GM23248 (cell line): Measurements from ENCODE around the gene TEX54. TPM values are rescaled to one million over a fixed set of nuclear protein-coding genes. Genes with fewer than 3 reads are reported as not detected.

Experiments
- DNase-seq: peaks from one replicate; pipeline ENCODE4 v3.0.0-alpha.2; 2015
- H2AFZ ChIP-seq: fragments of 200-600 bp; sonication (generic); 2 replicates; pipeline ENCODE4 v1.6.1; 2016; ENCODE audit warnings: antibody characterized with exemption
- H3F3A ChIP-seq: fragments of 200-600 bp; sonication (generic); 2 replicates; pipeline ENCODE4 v1.6.1; 2016; ENCODE audit warnings: mild to moderate bottlenecking, antibody characterized with exemption, mixed run types; ENCODE audit not compliant: insufficient read depth
- H3K27ac ChIP-seq: fragments of 200-600 bp; sonication (generic); 2 replicates; pipeline ENCODE4 v1.5.1; 2016; ENCODE audit warnings: mild to moderate bottlenecking
- H3K27me3 ChIP-seq: fragments of 200-600 bp; sonication (generic); replicated peaks from 2 replicates; pipeline ENCODE4 v1.6.1; 2016; ENCODE audit warnings: mild to moderate bottlenecking; ENCODE audit not compliant: insufficient read depth
- H3K36me3 ChIP-seq: fragments of 200-600 bp; sonication (generic); 2 replicates; pipeline ENCODE4 v1.6.1; 2016; ENCODE audit warnings: low read depth, mild to moderate bottlenecking
- H3K4me1 ChIP-seq: fragments of 200-600 bp; sonication (generic); 2 replicates; pipeline ENCODE4 v1.6.1; 2016; ENCODE audit warnings: mild to moderate bottlenecking; ENCODE audit not compliant: insufficient read depth
- H3K4me2 ChIP-seq: fragments of 200-600 bp; sonication (generic); one replicate; pipeline ENCODE4 v1.6.1; 2016; ENCODE audit warnings: mild to moderate bottlenecking; ENCODE audit not compliant: unreplicated experiment
- H3K4me3 ChIP-seq: fragments of 200-600 bp; sonication (generic); 2 replicates; pipeline ENCODE4 v1.5.1; 2016; ENCODE audit warnings: mild to moderate bottlenecking
- H3K79me2 ChIP-seq: fragments of 200-600 bp; sonication (generic); 2 replicates; pipeline ENCODE4 v1.6.1; 2016; ENCODE audit warnings: mild to moderate bottlenecking; ENCODE audit not compliant: insufficient read depth
- H3K9ac ChIP-seq: fragments of 200-600 bp; sonication (generic); 2 replicates; pipeline ENCODE4 v1.6.1; 2016; ENCODE audit warnings: mild to moderate bottlenecking
- H3K9me2 ChIP-seq: fragments of 200-600 bp; sonication (generic); 2 replicates; pipeline ENCODE4 v1.6.1; 2016; ENCODE audit warnings: mixed run types, mild to moderate bottlenecking, moderate library complexity; ENCODE audit not compliant: insufficient read depth
- H3K9me3 ChIP-seq: fragments of 200-600 bp; sonication (generic); one replicate; pipeline ENCODE4 v1.6.1; 2017; ENCODE audit warnings: low read depth
- H4K20me1 ChIP-seq: fragments of 200-600 bp; sonication (generic); 2 replicates; pipeline ENCODE4 v1.6.0; 2016; ENCODE audit not compliant: insufficient read depth
- EZH2 ChIP-seq: fragments of 200-600 bp; sonication (generic); IDR thresholded peaks from 2 replicates; pipeline ENCODE4 v1.6.1; 2018; ENCODE audit warnings: antibody characterized with exemption, mild to moderate bottlenecking; ENCODE audit not compliant: insufficient read depth, poor library complexity, severe bottlenecking
- EZH2phosphoT487 ChIP-seq: fragments of 200-600 bp; sonication (generic); IDR thresholded peaks from 2 replicates; pipeline ENCODE4 v1.6.1; 2018; ENCODE audit warnings: antibody characterized with exemption, moderate library complexity, mild to moderate bottlenecking, low read depth; ENCODE audit not compliant: insufficient read depth
- WGBS, 2 experiments: methylation state at CpG; one replicate each; pipeline ENCODE4 v1.1.6; 2015 to 2017; ENCODE audit warnings: low lambda C conversion rate in 2 of 2, low coverage in 1 of 2; ENCODE audit errors: missing lambda C conversion rate in 2 of 2; 5-methylcytosine and 5-hydroxymethylcytosine counted together
- in situ Hi-C: fragments of 300-500 bp; cut with MboI; formaldehyde crosslinking; loops from 2 replicates; pipeline ENCODE4 v1.15.0; 2020
- polyA plus RNA-seq: library from polyadenylated mRNA; unstranded; fragments of >200 nt; fragmentation: Nextera tagmentation; extraction: Ambion mirVana; gene quantifications from 2 replicates; pipeline ENCODE4 v1.2.1, GENCODE V29; 2016
- total RNA-seq: library from RNA; depleted of rRNA; stranded (reverse); fragments of >200 nt; shearing (Covaris generic); gene quantifications from 2 replicates; pipeline ENCODE4 v1.2.3, GENCODE V29; 2014

Gene TEX54
- total and polyA plus RNA-seq, 2 experiments from 2014 or later = 0.44 TPM; not detected in 1

- H3F3A ChIP-seq = peaks cover 26% of the 10 kb centered on the region
- TF ChIP-seq EZH2 (no peak), EZH2phosphoT487 (no peak)
- H4K20me1 ChIP-seq = no peaks in the 10 kb centered on the region
- 86% methylated on average over 4 of the region's 4 CpGs for WGBS, 2 experiments
- 0 out of 2 replicates have a peak overlapping the region, but pooled peaks have one; percentile 6 for H3K9ac ChIP-seq
- peaks cover 66% of the 10 kb centered on the region for H3K79me2 ChIP-seq
- no peaks in the 10 kb centered on the region for H3K9me2 ChIP-seq
- peaks cover 2% of the 10 kb centered on the region for H3K4me1 ChIP-seq
- H3K36me3 ChIP-seq = peaks cover 60% of the 10 kb centered on the region
- H3K27me3 ChIP-seq = no peaks in the 10 kb centered on the region
- H3K27ac ChIP-seq = no peak overlapping the region
- H3K9me3 ChIP-seq = no peaks in the 10 kb centered on the region
- no peak overlapping the region for H3K4me2 ChIP-seq
- no peak overlapping the region for H2AFZ ChIP-seq
- H3K4me3 ChIP-seq = no peak overlapping the region
- in situ Hi-C loops = no loop called here
- DNase-seq = no peak
These were observed 31.6 kb downstream of the TEX54 start for GRCh38 chr11:62801071-62801470.

GRCh38 chr11:62799486-62799885 lies 33.2 kb downstream of the TEX54 start:
- H3K4me1 ChIP-seq = peaks cover 5% of the 10 kb centered on the region; the same call in 1 of the 2 replicates
- no peak overlapping the region for H2AFZ ChIP-seq
- H3K27me3 ChIP-seq = no peaks in the 10 kb centered on the region
- TF ChIP-seq EZH2 (no peak), EZH2phosphoT487 (no peak)
- H3K4me3 ChIP-seq = no peak overlapping the region
- H3K9ac ChIP-seq = no peak overlapping the region
- no peaks in the 10 kb centered on the region for H3K9me3 ChIP-seq
- H3F3A ChIP-seq = peaks cover 39% of the 10 kb centered on the region
- 77 to 82% methylated on average over 9 to 10 of the region's 10 CpGs for WGBS, 2 experiments
- in situ Hi-C loops = no loop called here
- no peak for DNase-seq
- H3K4me2 ChIP-seq = no peak overlapping the region
- peaks cover 62% of the 10 kb centered on the region for H3K79me2 ChIP-seq
- peaks cover 76% of the 10 kb centered on the region for H3K36me3 ChIP-seq
- H3K27ac ChIP-seq = no peak overlapping the region
- H4K20me1 ChIP-seq = no peaks in the 10 kb centered on the region
- H3K9me2 ChIP-seq = no peaks in the 10 kb centered on the region

GRCh38 chr11:62796281-62796680 lies 36.4 kb downstream of the TEX54 start:
- H3K36me3 ChIP-seq = peaks cover 62% of the 10 kb centered on the region
- TF ChIP-seq EZH2phosphoT487 (no peak), EZH2 (no peak)

GRCh38 chr11:62794201-62794775 lies 38.4 kb downstream of the TEX54 start:
- peak; percentile 80 for DNase-seq
- TF ChIP-seq EZH2 (no peak), EZH2phosphoT487 (no peak)
- H2AFZ ChIP-seq = no peak overlapping the region
- in situ Hi-C loops = no loop called here
- H4K20me1 ChIP-seq = no peaks in the 10 kb centered on the region
- H3K4me3 ChIP-seq = no peak overlapping the region
- no peak overlapping the region; the same call in 1 of the 2 replicates for H3K9ac ChIP-seq
- H3K4me2 ChIP-seq = no peak overlapping the region
- H3K4me1 ChIP-seq = peaks cover 33% of the 10 kb centered on the region
- peak overlapping the region; percentile 54 for H3K27ac ChIP-seq
- peaks cover 30% of the 10 kb centered on the region for H3K79me2 ChIP-seq
- no peaks in the 10 kb centered on the region for H3K9me2 ChIP-seq
- peaks cover 68% of the 10 kb centered on the region for H3F3A ChIP-seq
- H3K27me3 ChIP-seq = no peaks in the 10 kb centered on the region
- H3K9me3 ChIP-seq = no peaks in the 10 kb centered on the region
- 50 to 54% methylated on average over 8 of the region's 8 CpGs for WGBS, 2 experiments
- peaks cover 49% of the 10 kb centered on the region for H3K36me3 ChIP-seq

More at GRCh38 chr11:62796281-62796680, 36.4 kb downstream of the TEX54 start:
- no peak overlapping the region for H3K4me2 ChIP-seq
- H3K9me3 ChIP-seq = no peaks in the 10 kb centered on the region
- H3K9me2 ChIP-seq = no peaks in the 10 kb centered on the region
- H2AFZ ChIP-seq = no peak overlapping the region
- H3K27ac ChIP-seq = no peak overlapping the region
- no peaks in the 10 kb centered on the region for H3K27me3 ChIP-seq
- WGBS, 2 experiments = 85 to 88% methylated on average over 7 of the region's 7 CpGs
- peaks cover 58% of the 10 kb centered on the region for H3F3A ChIP-seq
- peaks cover 30% of the 10 kb centered on the region for H3K79me2 ChIP-seq
- DNase-seq = no peak
- H3K9ac ChIP-seq = no peak overlapping the region
- H4K20me1 ChIP-seq = no peaks in the 10 kb centered on the region
- H3K4me3 ChIP-seq = no peak overlapping the region
- in situ Hi-C loops = no loop called here
- H3K4me1 ChIP-seq = peaks cover 22% of the 10 kb centered on the region
